ENCODE data around the gene GJA10.

- no peak for TF ChIP-seq CTCF (IDR thresholded peaks at IDR 0.05)
- TF ChIP-seq, protein P1, sequence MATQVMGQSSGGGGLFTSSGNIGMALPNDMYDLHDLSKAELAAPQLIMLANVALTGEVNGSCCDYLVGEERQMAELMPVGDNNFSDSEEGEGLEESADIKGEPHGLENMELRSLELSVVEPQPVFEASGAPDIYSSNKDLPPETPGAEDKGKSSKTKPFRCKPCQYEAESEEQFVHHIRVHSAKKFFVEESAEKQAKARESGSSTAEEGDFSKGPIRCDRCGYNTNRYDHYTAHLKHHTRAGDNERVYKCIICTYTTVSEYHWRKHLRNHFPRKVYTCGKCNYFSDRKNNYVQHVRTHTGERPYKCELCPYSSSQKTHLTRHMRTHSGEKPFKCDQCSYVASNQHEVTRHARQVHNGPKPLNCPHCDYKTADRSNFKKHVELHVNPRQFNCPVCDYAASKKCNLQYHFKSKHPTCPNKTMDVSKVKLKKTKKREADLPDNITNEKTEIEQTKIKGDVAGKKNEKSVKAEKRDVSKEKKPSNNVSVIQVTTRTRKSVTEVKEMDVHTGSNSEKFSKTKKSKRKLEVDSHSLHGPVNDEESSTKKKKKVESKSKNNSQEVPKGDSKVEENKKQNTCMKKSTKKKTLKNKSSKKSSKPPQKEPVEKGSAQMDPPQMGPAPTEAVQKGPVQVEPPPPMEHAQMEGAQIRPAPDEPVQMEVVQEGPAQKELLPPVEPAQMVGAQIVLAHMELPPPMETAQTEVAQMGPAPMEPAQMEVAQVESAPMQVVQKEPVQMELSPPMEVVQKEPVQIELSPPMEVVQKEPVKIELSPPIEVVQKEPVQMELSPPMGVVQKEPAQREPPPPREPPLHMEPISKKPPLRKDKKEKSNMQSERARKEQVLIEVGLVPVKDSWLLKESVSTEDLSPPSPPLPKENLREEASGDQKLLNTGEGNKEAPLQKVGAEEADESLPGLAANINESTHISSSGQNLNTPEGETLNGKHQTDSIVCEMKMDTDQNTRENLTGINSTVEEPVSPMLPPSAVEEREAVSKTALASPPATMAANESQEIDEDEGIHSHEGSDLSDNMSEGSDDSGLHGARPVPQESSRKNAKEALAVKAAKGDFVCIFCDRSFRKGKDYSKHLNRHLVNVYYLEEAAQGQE (IDR thresholded peaks at IDR 0.05; ENCODE audit: insufficient read depth in 1 of 2, low read depth in 2 of 2, low read length in 1 of 2): no peak
These were observed 40.6 kb downstream of the GJA10 start for GRCh38 chr6:89934685-89935366.

Data from Panc1 (cell line).